GM21390 (cell line): ENCODE measurements around the gene CNTNAP4.

Source experiments
- ATAC-seq: cut with Tn5 transposase; IDR thresholded peaks from one replicate; pipeline ENCODE4 v1.9.1; 2021; ENCODE audit not compliant: unreplicated experiment

The CNTNAP4 gene

DNA sequence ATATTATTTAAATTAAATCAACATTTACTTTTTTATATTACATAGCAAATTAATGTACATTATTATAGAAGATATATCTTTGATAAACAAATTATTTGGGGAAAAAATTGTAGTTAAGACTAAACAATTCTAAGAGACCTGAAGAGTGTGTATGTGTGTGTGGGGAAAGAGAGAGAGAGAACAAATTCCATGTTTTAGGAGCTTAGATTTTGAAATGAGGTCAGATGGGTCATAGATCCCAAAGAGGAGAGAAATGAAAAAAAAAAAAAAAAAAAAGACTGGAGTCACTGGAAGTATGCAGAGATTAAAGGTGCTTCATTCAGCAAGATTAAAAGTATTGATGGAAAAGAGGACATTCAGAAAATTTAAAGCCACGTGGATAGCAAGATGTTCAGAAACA is 206.8 kb downstream of the CNTNAP4 start:
- ATAC-seq = no peak

DNA sequence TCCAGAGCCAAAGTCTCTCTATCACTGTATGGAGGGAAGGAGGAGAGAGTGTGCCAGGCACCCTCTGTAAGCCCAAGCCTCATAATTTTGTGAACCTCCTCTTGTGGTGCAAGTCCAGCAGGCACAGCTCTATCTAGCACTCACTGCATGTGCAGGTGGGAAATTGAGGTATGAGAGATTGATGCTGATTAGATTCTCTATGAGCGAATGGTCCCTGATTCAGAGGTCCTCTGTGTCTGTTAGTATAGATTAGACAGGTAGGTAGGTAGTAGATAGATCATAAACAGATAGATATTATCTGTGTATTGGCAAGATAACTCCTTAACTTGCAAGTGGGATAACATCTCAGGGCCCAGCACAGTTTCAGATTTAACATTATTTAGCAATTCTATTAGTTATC is 209.5 kb downstream of the CNTNAP4 start:
- no peak for ATAC-seq

DNA sequence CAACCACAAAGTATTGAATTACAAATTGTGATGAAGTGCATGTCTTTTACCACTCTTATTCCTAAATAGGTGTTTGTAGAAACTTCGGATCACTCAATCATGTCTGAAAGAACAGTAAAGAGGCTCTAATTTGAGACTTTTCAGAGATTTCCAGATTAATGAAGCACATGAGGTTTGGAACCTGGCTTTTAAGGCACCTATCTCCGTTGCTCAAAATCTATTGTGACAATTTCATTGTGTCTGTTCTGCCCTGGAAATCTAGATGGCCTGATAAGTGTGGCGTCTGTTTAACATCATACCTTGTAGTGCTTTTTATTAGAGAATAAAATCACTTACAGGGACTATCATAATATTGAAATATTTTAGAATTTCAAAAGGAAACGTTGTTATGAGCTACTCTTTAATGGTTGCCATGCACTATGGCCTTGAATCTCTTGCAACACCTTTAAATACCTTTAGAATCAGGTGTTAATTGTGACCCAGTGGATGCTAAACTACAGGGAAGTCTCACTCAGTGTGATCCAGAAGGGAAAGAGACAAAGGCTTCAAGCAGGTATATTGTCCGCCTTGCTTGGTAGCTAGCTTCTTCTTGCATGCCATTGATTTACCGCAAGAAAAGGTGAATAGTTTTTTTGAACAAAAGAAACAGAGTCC is 210.3 kb downstream of the CNTNAP4 start:
- no peak for ATAC-seq

GRCh38 chr16:76488065-76488417 is 210.8 kb downstream of the CNTNAP4 start:
- ATAC-seq = no peak

DNA sequence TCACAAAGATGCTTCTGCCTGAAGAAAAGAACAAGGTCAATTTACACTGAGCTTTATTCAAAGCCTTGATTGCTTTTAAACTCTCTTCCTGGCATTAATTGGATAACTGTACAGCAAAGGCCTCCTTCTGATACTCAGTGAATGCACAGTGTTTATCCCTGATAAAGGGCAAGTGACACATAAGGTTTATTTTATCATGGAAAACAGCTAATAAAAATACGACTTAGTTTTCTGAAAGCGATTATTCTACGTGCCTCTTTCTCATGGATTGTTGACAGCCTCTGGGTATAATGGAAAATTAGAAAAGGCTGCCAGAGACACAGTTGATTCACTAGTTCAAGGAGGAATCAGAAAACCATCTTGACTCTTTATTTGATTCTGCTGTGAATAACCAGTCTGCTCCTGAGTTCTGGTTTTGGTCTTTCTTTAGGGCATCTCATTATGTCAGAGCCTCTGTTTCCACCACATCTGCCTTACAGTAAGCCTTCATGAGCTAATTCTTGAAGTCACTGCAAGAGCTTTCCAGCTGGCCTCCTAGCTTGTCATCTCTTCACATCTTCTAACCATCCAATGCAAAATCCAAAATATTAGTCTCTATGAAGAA is 212.9 kb downstream of the CNTNAP4 start:
- no peak for ATAC-seq

GRCh38 chr16:76500006-76500405 is 222.8 kb downstream of the CNTNAP4 start:
- no peak for ATAC-seq

DNA sequence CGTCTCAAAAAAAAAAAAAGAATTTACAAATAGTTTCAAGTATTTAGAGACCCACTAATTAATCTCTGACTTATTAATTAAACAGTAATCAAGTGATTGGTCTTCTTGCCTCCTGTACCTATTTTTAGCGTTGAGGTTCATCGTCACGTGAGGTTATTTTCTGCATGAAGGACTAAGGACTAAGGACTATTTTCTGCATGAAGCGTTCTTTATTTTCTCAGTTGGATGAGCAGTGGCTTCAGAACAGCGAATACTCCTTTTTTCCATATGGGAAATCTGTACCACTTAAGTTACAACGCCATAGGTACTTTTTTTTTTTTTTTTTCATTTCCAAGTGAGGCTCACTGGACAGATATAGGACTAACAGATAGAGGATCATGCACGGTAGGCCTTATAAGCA is 224.9 kb downstream of the CNTNAP4 start:
- ATAC-seq = no peak

GRCh38 chr16:76502555-76502954 is 225.4 kb downstream of the CNTNAP4 start:
- no peak for ATAC-seq

GRCh38 chr16:76503091-76503490 is 225.9 kb downstream of the CNTNAP4 start:
- no peak for ATAC-seq

DNA sequence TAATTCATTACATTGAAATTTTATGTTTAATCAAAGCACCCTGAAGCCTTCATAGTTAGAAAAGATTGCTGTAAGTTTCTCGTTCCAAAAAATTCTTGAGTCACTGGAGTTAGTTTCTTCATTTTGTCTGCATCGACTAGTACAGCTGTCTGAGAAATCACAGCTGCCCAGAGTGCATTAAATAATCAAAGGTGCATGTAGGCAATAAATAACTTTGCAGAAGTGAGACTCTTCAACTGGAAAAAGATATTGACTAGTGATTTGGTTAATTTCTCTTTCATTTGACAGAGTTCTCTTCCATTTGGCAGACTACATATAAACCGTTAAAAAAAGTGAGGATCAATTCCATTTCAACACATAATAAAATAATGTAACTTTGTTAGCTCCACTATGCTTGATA is 234.0 kb downstream of the CNTNAP4 start:
- no peak for ATAC-seq

GRCh38 chr16:76518781-76519180 is 241.6 kb downstream of the CNTNAP4 start:
- no peak for ATAC-seq

- ATAC-seq = no peak
Measured at GRCh38 chr16:76524356-76524755, 247.2 kb downstream of the CNTNAP4 start.

GRCh38 chr16:76524769-76525168 is 247.6 kb downstream of the CNTNAP4 start:
- ATAC-seq = no peak

- no peak for ATAC-seq
Measured at GRCh38 chr16:76527244-76527643, 250.0 kb downstream of the CNTNAP4 start.

- ATAC-seq = no peak
Measured at GRCh38 chr16:76529120-76529519, 251.9 kb downstream of the CNTNAP4 start.

DNA sequence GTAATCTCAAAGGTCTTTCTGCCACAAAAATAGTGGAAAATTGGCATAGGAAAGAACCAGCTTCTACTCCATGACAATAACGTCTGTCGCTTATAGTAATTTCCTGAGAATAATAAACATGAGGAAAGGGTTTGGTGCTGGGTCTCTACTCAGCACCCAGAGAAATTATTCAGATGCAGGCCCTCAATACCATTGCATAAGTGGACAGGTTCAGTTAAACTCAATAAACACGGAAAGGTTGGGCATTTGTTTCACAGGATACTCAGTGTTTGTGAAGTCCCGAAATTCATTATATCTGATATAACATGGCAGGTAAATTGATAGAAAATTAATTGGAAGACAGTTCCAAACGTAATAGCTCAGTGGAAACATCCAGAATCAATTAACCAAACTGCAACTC is 254.0 kb downstream of the CNTNAP4 start:
- ATAC-seq = no peak

DNA sequence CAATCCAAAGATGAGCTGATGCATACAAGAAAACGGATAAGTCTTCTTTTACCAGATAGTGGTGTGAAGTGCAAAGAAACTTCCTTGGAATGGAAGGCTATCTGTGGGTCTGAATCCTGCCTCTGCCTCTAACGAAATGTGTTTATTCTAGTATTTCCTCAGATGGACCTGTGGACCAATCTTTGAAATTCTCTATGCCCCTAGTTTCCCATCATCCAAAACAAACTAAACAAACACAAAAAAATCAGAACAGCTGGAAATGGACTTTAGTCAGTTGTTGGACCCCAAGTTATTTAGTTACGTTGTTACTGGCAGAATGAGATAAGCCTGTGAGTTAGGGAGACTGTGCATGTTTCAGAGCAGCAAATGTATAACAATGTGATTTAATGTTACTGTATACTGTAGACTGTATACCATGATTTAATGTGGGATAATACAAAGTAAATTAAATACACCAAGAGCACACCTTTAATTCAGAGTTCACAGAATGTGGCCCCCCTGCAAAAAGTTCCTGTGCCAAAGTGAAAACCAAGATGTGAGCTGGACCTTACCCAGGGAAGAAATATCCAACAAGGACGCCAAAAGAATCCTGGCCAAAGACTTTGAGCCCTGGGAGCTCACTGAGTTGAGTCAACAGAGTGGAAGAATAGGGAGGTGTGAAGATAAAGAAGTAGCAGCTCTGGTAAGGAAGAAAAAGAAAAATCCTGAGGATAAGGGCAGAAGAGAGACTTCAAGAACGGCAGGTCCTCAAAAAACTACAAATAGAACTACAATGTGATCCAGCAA is 255.2 kb downstream of the CNTNAP4 start:
- ATAC-seq = no peak

- no peak for ATAC-seq
Measured at GRCh38 chr16:76539609-76540008, 262.4 kb downstream of the CNTNAP4 start.

DNA sequence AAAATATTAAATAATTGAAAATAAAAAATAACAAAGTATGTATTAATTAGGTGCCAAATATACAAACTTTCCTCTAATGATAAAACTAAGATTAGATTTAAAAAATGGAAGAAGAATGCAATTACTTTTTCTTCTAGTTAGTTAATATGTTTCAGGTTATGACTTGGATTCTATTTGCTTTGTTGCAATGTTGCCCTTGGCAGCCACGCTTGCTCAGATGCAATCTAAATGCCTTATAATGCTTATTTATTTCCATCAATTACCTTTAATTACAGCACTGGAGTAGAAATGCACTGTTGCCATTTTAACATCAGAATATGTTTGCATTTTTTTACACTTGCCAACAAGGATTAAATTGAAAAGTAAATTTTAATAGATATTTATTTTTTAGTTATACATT is 263.9 kb downstream of the CNTNAP4 start:
- no peak for ATAC-seq

DNA sequence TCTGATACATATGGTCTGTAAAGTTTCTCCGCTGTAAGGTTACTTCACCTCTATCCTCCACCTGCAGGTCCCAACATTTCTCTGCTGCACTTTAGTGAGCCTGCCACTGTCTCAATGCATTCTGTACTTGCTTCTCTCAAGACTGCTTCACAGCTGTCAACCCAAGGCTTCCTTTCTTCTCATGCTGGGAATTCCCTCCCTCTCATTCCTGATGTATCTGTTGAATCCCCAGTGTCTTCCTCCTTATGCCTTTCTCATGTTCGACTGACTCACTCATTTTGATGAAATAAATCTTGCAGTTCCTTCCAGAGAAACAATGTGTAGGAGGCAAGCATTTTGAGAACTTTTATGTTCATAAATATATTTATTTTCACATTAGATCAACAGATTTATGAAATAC is 288.3 kb downstream of the CNTNAP4 start:
- ATAC-seq = no peak

GRCh38 chr16:76571755-76572154 is 294.6 kb downstream of the CNTNAP4 start:
- ATAC-seq = no peak

DNA sequence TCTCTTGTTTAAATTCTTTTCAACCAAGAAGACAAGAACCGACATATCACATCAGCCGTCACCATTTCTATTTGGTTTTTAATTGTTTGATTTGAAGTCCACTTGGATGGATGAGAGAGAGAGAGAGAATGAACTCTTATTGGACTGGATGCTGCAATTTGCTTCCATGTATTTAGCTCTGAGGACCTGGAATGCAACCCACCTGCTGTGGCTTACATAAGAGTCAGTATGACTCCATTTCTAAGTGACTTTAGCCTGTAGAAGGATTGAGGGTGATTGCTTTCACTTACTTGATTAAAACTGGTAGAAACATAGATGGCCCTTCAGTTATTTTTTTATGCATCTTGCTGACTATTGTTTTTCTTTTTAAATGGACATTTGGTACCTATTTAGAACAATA is 296.1 kb downstream of the CNTNAP4 start:
- ATAC-seq = no peak
